Stimulated activated CD4-positive, alpha-beta T cell treated with anti-CD3 and anti-CD28 coated beads, TNF-alpha, amount 100 ng/mL, for 4 hours (primary cell): Measurements from ENCODE around the gene RSPRY1.
"Not testable (repeated sequence)": the region's sequence is repeated elsewhere in the genome, so short reads cannot be mapped to it uniquely, and the experiment has no call there.

Experiments
- DNase-seq, 3 experiments: peaks; one replicate each; pipeline ENCODE4 v3.0.0-alpha.2; 2020; ENCODE audit warnings: low read depth in 3 of 3

The RSPRY1 gene

DNA sequence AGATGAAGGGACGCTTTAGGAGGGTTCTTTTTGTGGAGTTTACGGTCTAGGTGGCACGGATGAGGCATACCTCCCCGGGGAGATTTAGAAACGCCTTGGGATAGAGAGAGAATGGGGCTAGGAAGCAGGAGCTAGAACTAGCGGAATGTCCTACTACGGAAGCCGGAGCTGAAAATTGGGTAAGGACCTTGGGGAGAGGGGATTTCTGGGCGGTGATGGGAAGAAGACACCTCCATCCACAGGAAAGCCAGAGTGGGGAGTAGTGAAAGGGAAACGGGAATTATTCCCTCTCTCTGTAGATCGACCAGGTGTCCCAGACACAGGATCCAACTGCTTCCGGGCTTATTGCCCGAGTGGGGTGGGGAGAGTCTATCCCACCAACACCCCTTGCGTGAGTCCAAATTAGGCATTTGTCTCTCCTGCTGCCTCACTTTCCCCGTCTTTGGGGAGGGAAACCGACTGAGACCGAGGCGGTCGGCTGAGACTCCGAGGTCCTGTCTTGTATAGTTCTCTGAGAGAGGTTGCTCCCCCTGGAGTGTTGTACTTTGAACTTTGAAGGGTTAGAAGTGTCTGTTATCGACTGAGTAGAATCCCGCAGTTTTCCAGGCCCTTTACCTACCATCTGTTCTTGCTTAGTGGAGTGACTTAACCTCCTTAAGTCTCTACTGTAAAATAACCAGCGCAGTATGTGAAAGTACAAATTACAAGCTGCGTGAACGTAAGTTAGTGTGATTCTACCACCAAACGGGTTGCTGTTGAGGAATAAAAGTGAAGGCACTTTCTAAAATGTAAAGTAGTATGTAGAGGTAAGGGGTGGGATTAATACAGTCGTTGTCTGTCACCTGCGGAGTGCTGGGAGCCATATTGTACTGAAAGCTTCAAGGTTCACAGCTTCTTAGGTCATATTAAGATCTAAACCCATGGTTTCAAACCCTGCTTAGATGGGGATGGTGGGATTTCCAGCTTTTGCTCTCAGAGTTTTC lies 1.0 kb downstream of the RSPRY1 start:
- no peak for DNase-seq

DNA sequence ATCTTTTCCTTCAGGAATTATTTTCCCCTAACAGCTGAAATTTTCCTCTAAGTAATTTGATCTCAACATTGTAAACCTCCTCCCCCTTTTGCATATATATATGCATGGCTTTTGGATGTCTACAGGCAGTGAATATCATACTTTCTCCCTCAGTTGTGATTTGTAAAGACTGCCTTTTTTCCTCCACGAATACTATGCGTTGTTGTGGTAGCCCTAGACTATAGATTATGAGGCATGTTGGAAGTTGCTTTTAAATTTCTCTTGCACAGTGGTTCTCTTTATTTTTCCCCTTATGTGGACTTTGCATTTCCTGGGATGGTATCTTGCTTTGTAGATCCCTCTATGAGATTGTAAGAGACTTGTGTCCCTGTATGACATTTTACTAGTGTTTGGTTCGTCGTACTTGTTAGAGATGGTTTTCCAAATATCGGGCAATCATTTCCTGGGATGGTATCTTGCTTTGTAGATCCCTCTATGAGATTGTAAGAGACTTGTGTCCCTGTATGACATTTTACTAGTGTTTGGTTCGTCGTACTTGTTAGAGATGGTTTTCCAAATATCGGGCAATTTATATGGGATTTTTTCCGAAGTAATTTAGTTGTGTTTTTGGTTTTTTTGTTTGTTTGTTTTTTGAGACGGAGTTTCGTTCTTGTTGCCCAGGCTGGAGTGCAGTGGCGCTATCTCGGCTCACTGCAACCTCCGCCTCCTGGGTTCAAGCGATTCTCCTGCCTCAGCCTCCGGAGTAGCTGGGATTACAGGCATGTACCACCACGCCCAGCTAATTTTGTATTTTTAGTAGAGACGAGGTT lies 2.0 kb downstream of the RSPRY1 start:
- DNase-seq: not testable (repeated sequence)

DNA sequence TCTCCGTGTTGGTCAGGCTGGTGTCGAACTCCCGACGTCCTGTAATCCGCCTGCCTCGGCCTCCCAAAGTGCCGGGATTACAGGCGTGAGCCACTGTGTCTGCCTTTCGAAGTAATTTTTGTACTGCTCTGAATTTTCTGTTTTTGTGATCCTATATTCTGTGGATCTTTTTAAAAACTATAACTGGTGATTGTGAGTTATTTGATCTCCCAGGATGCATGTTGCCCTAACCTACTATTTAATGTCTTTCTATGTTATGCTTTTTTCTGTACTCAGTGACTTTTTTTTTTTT lies 2.5 kb downstream of the RSPRY1 start:
- DNase-seq: no peak

DNA sequence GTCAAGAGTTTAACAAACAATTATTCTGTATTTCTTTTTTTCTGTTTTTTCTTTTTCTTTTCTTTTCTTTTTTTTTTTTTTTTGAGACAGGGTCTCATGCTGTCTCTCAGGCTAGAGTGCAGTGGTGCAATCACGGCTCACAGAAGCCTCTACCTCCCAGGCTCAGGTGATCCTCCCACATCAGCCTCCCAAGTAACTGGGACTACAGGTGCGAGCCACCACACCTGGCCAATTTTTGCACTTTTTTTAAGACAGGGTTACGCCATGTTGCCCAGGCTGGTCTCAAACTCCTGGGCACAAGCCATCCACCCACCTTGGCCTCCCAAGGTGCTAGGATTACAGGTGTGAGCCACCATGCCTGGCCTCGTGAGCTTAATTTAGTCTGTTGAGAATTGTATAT lies 3.4 kb downstream of the RSPRY1 start:
- DNase-seq: not testable (repeated sequence)

DNA sequence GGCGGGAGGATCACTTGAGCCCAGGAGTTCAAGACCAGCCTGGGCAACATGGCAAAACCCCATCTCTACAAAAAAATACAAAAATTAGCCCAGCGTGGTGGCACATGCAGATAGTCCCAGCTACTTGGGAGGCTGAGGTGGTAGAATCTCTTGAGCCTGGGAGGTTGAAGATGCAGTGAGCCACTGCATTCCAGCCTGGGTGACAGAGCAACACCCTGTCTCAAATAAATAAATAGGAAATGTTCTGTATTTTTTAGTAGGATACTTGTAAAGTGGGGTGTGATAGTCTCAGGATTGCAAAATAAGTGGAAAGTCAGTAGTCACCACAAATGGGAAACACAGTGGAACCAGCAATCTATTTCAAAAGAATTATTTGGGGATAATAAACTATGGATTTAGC lies 4.0 kb downstream of the RSPRY1 start:
- no peak for DNase-seq

DNA sequence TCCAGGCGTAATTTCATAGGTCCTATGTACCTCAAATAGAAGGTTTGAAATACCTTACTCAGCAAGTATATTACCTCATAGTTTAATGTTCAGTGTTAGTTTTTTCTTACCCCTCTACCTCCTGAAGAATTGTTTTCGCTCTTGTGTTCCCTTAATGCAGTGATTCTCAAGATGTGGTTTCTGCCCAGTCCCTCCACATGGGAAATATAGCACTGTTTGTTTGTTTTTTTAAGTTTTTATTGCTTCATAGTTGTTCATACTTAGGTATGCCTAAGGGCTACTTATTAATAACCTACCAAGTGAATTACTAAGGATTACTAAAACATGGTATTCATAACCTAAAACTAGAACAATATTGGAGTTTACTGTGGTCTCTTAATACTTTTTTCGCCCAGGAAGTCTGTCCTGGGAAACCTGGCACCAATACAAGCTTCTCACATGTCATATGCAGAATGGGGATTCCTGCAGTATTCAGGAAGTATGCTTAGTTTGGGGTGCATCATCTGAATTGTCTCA lies 5.0 kb downstream of the RSPRY1 start:
- no peak for DNase-seq

DNA sequence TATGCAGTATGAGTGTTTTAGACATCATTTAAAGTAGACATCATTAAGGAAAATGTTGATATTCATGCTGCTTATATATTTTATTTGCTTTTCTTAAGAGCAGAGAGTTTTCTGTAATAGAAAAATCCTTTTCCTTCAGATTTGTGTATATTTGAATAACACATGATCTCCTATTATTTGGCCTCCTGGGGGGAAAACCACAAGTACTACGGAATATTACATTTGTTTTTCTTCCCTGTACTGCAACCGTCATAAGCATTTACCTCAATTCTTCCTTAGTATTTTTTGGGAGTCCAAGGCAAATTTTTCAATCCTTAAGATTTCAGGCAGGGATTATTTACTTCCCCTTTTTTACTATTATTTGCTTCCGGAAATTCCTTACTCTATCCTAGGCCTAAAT lies 6.0 kb downstream of the RSPRY1 start:
- no peak for DNase-seq

DNA sequence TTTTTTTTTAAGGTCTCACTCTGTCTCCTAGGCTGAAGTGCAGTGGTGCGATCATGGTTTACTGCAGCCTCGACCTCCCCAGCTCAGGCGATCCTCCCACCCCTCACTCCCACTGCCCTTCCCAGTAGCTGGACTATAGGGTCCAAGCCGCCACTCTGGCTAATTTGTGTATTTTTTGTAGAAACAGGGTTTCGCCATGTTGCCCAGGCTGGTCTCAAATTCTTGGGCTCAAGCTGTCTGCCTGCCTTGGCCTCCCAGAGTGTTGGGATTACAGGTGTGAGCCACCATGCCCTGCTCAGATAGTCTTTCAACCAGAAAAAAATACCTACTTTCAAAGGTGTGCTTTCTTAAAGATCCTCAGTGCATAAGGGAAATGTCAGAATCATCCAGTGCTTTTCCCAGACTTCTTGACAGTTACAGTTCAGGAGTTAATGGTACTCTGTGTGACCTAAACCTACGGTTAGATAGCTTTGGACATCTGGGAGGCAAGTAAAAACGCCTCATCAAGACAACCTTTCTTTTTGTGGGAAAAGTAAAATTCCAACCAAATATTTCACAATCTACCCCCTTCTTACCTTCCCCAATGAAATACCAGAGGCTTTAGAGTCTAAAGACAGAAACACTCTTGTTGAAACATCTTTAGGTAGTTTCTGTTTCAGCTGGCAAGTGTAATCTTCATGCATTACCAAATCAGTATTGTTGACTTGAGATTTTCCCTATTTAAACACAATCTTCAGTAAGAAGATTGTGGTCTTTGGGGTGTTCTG lies 6.8 kb downstream of the RSPRY1 start:
- no peak for DNase-seq

DNA sequence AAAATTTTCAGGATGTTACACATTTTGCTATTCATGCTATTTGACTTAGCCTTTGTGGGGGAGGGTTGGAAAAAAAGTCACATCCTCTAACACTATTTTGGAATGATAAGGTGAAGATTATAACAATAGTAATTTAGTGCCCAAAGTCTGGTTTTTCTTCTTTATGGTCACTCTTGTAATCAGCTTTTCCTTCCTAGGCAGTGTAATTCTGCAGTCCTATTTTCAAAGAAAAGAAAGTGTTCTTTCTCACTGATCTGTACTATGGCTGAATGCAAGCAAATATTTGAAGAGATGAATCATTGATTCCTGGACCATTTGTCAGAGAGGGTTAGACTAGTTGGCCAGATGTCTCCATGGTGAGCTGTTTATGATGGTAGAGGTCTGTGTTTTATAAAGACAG lies 8.4 kb downstream of the RSPRY1 start:
- DNase-seq: no peak

DNA sequence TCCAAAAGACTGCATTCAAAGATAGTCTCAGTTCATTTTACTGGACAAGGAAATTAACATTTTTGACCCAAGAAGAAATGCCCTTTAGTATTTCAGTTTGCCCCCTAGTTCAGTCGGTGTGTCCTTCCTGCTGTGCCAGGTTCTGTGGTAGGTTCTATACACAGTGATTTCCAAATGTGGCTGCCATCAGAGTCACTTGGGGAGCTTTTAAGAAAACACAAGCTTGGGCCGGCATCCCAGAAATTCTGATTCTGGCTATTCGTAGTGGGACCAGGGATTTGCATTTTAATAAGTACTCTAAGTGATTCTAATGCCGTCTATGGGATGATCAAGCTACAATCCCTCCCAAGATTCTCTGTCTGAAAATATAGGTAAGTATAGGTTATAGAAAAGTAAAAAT lies 10.2 kb downstream of the RSPRY1 start:
- no peak for DNase-seq

DNA sequence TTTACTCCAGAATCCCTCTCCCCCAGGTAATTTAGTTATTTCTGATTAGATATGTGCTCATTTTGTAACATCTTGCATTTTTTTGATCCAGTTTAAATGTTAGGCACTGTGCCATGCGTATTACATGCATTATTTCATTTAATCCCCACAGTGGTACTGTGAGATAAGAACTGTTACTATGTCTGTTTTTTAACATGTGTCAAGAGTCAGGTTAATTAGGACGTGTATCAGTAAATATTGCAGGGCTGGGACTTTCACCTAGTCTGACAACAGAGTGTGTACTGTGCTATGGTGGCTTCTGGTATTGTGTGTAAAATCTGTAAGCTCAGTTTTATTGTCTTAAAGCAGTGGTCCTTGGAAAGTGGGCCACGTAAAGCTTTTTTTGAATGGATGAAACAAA lies 10.6 kb downstream of the RSPRY1 start:
- DNase-seq: no peak

DNA sequence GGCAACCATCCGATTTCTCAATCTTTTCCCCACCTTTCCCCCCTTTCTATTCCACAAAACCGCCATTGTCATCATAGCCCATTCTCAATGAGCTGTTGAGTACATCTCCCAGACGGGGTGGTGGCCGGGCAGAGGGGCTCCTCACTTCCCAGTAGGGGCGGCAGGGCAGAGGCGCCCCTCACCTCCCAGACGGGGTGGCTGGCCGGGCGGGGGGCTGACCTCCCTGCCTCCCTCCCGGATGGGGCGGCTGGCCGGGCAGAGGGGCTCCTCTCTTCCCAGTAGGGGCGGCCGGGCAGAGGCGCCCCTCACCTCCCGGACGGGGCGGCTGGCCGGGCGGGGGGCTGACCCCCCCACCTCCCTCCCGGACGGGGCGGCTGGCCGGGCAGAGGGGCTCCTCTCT lies 14.2 kb downstream of the RSPRY1 start:
- DNase-seq: not testable (repeated sequence)

DNA sequence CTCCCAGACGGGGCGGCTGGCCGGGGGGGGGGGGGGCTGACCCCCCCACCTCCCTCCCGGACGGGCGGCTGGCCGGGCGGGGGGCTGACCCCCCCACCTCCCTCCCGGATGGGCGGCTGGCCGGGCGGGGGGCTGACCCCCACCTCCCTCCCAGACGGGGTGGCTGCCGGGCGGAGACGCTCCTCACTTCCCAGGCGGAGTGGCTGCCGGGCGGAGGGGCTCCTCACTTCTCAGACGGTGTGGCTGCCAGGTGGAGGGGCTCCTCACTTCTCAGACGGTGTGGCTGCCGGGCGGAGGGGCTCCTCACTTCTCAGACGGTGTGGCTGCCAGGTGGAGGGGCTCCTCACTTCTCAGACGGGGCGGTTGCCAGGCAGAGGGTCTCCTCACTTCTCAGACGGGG lies 14.8 kb downstream of the RSPRY1 start:
- DNase-seq: not testable (repeated sequence)

DNA sequence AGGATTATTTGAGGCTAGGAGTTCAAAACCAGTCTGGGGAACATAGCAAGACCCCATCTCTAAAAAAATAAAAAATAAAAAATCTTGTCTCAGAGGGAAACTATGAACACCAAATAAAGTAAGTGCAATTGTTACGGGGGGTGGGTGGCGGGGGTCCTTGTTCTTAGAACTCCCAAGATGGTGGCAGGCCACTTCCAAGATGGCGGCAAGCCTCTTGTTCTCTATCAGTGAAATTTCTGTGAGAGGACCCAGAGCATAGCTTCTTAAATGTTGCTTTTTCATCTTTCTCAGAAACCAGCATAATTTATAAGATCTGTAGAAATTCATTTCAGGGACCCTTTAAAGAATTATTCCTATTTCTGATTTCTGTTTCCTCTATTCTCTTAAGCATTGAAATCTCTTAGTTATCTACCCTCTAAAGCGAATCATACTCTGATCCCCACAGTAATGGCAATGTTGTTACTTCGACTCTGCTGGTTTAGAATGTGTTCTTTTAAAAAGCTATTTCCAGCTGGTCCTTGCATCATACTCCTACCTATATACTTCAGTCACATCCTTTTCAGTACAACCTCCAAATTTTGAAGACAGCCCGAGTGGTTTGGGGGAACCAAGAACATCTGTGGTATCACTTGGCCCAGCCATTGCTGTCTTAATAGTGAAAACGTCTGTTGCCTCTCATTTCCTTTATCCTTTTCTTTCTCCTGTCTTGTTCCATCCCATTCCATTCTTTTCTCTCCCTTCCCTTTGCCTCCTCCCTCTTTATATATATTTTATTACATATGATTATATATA lies 16.2 kb downstream of the RSPRY1 start:
- DNase-seq: no peak

DNA sequence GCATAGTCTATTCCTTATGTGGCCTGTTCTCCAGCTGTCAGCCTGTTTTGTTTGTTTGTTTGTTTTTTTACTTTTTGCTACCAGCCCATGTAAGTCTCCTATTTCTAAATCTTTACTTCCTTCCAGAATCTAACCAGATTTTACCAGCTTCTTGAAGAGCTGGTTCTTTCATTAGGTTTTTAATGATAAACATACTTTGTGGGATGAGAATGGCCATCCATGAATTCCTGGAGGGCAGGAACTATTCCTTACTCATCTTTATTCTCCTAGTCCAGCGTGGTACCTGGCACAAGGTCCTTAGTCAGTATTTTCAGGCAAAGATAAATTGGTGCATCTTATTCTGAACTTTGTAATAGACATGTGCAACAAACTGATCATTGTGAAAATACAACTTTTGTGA lies 17.3 kb downstream of the RSPRY1 start:
- no peak for DNase-seq

DNA sequence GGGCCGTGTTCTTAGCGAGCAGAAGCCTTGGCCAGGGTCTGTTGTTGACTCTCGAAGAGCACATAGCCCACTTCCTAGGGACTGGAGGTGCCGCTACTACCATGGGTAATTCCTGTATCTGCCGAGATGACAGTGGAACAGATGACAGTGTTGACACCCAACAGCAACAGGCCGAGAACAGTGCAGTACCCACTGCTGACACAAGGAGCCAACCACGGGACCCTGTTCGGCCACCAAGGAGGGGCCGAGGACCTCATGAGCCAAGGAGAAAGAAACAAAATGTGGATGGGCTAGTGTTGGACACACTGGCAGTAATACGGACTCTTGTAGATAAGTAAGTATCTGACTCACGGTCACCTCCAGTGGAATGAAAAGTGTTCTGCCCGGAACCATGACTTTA lies 18.5 kb downstream of the RSPRY1 start:
- DNase-seq: no peak

DNA sequence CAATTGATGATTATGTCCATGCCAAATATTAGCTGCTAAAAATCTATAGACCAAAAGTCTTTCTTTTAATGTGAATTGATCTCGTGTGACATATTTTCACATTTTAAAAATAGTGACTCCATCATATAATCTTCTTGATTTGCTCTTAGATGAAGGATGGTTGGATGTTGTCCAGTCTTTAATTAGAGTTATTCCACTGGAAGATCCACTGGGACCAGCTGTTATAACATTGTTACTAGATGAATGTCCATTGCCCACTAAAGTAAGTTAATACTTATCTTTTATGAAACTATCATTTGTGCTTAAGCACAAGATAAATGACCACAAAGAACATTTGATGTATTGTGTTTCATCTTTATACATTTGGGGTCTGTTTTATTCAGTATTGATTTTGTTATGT lies 22.8 kb downstream of the RSPRY1 start:
- no peak for DNase-seq

DNA sequence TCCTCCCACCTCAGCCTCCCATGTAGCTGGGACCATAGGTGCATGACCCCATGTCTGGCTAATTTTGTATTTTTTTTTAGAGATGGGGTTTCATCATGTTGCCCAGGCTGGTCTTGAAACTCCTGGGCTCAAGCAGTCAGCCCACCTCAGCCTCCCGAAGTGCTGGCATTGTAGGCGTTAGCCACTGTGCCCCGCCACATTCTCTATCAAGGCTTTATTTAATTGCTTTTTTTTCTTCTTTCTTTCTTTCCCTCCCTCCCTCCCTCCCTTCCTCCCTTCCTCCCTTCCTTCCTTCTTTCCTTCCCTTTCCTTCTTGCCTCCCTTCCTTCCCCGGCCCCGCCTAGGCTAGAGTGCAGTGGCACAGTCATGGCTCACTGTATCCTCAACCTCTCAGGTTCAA lies 23.7 kb downstream of the RSPRY1 start:
- DNase-seq: no peak

DNA sequence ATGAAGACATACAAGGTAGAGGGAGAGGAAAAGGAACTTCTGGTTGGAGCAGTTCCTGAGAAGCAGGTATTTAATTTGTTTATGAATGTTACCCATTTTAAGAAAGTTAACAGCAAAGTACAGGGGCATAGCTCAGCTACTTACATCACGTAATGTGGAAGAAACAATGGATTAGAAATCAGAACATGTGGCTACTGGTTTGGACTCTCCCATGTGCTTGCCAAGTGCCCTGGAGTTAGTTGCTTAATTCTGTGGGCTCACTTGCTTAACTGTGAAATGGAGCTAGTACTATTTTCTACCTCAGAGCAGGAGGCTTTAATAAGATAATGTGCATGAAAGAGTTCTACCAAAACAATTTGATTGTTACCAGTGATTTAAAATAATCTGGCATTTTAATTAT lies 27.3 kb downstream of the RSPRY1 start:
- DNase-seq: no peak

DNA sequence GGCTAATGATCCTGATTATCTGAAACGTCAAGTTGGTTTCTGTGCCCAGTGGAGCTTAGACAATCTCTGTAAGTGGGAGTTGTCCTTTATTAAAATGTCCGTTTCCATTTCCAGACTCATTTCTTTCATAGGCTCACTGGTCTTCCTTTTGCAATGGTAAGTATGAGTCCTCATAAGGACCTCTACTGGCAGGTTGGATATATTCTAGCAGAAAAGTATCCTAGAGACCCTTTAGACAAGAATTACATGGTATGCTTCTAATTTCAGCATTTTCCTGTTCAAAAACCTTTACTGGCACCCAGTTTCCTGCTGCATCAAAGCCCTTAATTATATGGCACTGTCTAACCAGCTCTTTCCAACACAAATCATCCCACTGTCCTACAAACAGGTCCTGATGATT lies 30.8 kb downstream of the RSPRY1 start:
- DNase-seq: no peak

DNA sequence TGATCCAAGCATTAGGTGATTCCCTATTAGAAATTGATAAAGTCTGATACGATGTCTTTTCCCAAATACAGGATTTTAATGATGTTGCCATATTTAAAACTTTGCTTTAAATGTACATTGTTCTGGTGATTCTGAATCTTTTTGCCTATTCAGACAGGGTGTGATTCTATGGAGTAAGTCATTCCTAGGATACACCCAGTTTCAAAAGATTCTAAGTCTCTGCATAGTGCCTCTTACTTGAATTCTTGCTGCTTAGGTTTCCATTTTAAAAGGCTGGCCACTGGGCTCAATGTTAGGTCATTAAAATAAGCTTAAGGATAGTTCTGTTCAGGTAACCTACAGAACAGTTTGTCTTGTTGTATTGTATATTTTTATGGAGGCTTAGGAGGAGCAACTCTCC lies 36.9 kb downstream of the RSPRY1 start:
- no peak for DNase-seq
